ENCODE measurements around the gene CALR.

DNA sequence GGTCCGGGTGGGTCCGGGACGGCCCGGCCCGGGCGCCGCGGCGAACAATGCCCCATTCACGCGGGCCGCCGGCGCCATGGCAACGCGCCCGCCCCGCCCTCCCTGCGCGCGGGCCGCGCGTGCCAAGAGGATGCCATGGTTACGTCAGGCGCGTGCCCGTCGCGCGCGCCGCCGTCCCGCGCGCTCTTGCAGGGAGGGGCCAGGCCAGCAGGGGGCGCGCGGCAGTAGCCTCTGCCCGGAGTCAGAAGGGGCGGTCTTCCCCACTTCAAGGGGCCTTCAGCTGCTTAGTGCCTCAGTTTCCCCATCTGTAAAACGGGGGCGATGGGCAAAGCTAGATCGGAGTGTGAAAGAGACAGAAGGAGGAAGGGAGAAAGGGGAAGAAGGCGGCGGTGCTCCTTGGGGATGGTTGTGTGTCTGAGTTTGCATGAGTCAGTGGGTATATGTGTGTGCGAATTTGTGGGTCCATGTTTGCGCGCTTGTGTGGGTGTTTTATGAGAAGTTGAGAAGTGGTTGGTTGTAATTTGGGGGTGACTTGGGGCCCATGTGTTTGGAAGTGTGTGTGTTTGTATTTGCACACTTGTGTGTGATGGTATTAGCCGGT lies 45.2 kb downstream of the CALR start:
- TF ChIP-seq, protein P1, sequence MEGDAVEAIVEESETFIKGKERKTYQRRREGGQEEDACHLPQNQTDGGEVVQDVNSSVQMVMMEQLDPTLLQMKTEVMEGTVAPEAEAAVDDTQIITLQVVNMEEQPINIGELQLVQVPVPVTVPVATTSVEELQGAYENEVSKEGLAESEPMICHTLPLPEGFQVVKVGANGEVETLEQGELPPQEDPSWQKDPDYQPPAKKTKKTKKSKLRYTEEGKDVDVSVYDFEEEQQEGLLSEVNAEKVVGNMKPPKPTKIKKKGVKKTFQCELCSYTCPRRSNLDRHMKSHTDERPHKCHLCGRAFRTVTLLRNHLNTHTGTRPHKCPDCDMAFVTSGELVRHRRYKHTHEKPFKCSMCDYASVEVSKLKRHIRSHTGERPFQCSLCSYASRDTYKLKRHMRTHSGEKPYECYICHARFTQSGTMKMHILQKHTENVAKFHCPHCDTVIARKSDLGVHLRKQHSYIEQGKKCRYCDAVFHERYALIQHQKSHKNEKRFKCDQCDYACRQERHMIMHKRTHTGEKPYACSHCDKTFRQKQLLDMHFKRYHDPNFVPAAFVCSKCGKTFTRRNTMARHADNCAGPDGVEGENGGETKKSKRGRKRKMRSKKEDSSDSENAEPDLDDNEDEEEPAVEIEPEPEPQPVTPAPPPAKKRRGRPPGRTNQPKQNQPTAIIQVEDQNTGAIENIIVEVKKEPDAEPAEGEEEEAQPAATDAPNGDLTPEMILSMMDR (optimal IDR thresholded peaks at IDR 0.05 in 1 of 3, IDR thresholded peaks at IDR 0.05 in 1 of 3, conservative IDR thresholded peaks at IDR 0.05 in 1 of 3; ENCODE audit: extremely low read depth in 1 of 3, insufficient read depth in 2 of 3, low read length in 3 of 3), result peak; percentile 77 to 91 (median 91)
- TF ChIP-seq EZH2 (IDR thresholded peaks at IDR 0.05; ENCODE audit: low read length), result no peak

All from keratinocyte (primary cell).